Superior temporal gyrus (tissue), 1 donor: Measurements from ENCODE around the gene GALNT9.

Experiments used
- DNase-seq: peaks from one replicate; pipeline ENCODE4 v3.0.0-alpha.2; 2016; ENCODE audit errors: extremely low spot score

The GALNT9 gene

DNA sequence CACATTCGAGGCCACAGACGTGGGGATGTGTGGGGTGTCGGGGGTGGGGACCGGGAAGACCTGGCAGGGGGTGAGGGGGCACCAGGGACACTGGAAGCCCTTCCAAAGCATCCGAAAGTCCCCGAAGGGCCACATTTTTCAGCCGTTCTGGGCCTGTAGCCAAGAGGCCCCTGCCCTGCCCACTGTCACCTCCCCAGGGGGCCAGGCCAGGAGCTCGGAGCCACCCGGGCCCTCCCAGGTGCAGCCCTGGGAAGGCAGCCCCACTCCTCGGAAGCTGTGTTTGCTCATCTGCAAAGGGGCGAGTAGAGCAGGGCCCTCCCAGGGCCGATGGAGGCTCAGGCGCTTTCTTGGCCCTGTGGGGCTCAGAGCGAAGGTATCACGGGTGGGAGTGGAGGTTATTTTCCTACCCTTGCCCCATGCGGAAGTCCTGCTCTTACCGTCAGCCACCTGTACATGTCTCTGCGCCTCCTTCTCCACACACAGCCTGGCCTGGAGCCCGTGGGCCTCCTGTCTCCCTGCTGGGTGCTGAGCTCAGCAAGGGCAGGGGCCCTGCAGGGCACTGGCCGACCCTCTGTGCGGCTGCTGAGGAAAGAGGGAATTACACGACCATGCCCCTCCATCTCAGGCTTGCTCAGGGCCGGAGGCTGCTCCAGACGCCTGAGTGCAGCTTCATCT, 158.0 kb downstream of the GALNT9 start:
- DNase-seq = no peak

DNA sequence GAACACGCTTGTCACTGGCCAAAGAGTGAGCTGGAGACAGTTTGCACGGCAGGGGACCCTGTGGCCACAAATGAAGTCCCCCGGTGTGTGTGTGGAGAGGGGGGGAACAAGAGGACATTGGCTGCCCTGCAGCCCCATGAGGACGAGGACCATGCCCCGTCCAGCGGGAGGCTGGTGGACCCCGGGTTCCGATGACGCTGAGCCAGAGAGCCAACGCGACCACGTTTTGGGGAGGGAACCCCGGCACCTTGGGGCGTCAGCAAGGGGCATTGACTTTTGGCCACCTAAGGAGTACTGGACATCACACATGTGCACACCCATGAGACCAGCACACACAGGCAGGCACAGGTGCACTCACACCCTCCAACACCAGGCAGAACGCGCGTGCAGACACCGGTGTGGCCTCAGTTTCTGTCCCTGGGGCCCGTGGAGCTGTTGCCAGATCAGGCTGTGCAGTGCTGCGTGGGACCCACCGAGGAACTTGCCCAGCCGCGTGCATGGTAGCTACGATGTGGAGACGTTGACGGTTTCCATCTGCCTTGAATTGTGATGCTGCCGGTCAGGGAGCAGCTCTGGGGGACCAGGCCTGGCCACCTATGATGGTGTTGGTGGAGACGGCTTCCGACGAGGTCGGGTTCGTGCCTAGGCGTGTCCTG, 158.6 kb downstream of the GALNT9 start:
- no peak for DNase-seq

DNA sequence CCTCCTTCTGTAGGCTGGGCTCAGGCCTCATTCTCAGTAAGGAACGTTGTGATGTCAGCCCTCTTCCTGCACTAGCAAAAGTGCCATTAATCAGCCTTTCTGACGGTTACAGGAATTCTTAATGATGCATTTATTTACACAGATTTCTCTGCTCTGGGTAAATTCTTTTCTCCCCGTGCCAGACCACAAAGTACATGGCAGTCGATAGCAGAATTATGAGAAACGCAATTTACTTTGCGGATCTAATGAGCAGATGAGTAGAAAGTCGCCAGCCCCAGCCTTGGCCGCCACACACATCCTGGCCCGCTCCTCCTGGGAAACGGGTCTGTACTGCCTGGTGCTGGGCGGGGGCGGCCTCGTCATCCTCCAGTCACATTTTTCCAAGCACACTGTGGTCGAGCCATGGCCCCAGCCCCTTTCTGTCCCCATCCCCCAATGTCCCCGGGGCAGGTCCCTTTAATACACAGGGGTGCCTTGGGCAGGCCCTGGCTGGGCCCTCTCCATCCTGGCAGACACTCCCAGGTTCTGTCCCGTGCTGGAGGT, 159.2 kb downstream of the GALNT9 start:
- DNase-seq = no peak

DNA sequence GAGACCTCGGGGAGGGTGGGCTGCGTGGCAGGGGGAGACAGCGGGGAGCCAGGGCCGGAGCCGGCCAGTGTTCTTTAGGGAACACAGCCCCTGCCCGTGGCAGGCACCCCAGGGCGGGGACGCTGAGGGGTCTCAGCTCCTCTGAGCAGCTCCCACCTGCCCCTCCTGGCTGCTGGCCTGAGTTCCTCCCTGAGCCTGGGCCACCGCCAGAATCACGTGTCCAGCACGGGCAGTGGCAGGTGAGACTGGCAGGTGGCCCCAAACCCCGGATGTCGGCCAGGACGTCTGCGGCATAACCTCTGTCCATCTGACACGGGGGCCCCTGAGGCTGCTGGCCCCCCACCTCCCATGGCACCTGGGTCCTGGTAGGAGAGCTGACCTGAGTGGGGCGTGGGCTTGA, 160.0 kb downstream of the GALNT9 start:
- DNase-seq = no peak

DNA sequence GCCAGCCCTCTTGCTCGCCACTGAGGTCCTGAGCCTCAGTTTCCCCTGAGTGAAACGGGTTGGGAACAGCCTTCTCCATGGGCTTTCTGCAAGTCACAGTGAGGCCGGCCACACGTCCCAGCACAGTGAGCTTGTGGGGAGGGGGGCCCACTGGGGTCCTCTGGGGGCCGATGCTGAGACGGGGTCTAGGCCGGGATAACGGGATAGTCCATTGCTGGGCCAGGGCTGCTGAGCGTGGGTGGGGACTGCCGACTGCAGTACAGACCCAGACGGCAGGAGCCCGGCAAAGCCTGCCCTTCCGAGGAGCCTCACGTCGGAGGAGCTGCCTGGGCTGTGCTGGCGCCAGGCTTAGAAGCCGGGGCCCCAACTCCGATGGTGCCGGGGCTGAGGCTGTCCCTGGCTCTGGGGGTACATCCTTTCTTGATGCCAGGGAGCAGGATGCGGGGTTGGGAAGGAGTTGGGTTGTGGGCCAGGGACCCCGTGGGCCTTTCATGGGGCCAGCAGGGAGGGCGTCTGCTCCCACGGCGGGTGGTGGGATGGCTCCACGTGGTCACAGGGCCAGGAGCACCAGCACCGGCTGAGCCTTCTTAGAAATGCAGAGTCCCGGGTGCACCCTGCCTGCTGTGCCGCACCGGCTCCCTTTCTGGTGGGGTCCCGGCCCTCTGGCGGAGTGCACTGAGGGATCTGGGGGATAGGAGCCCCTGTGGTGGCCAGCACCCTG, 160.9 kb downstream of the GALNT9 start:
- DNase-seq = no peak

DNA sequence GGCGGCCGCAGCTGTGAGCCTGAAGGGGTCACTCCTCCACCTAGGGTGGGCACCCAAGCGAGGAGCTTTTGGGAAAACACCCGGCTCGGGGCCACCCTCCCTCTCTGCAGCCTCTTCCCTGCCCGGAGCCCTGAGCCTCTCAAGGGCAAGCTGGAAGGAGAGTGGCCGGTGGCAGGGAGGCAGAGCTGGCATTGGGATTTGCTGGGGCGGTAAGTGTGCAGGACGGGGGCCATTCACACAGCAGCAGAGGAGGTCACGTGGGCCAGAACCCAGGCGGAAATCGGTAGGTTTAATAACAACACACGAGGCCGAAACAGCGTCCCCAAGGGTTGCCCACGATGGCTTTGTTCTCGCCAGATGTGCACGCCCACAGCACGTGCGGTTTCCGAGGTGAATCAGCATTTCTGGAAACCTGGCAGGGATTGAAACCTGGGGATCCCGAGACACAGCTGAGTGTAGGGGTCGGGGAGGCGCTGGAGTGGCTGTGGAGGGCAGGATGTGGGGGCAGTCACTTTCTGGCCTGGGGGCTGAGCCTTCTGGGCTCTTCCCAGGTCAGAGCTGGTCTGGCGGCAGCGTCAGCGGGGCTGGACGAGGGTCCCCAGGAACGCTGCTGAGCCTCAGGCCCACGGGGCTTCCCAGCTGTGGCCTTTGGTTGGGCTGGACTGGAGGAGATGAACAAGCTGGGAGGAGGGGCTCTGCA, 161.6 kb downstream of the GALNT9 start:
- no peak for DNase-seq

DNA sequence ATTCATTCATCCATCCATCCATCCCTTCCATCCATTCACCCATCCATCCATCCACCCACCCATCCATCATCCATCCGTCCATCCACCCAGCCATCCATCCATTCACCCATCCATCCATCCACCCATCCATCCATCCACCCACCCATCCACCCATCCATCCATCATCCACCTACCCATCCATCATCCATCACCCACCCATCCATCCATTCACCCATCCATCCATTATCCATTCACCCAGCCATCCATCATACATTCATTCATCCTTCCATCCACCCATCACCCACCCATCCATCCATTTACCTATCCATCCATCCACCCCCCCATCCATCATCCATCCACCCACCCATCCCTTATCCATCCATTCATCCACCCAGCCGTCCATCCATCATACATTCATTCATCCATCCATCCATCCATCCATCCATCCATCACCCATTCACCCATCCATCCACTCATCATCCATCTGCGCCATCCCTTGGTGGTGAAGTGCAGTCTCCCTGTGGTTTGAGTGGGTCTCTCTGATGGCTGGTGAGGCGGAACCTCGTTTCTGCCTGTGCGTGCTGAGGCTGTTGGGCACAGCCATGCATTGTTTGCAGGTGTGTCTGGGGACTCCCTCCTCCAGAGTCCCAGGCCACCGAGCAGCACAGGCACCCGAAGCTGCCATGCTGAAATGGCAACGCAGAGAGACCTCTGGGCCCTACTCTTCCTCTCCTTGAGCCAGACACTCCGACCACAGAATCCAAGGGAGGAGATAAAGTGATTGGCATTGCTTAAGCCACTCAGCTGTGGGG, 162.4 kb downstream of the GALNT9 start:
- no peak for DNase-seq

DNA sequence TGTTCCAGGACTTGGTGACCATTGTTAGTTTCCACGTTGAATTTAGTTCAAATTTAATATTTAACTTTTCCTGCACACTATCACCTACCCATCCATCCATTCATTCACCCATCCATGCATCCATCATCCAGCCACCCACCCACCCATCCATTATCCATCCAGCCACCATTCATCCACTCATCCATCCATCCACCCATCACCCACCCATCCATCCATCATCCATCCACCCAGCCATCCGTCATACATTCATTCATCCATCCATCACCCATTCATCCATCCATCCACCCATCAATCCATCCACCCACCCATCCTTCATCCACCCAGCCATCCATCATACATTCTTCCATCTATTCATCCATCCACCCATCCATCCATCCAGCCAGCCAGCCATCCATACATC, 163.3 kb downstream of the GALNT9 start:
- no peak for DNase-seq

DNA sequence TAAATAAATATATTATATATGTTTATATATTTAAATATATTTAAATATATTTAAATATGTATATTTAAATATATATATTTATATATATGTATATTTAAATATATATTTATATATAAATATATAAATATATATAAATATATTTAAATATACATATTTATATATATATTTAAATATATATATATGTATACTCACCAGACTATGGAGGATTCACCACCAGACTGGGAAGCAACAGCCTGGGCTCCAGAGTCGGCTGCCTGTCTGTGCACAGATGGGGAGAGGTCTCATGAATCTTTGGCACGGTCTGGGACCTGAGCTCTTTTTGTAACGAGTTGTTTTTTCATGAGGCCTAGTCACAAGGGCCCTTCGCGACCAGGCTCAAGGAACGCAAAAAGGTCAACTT, 163.8 kb downstream of the GALNT9 start:
- DNase-seq = no peak

DNA sequence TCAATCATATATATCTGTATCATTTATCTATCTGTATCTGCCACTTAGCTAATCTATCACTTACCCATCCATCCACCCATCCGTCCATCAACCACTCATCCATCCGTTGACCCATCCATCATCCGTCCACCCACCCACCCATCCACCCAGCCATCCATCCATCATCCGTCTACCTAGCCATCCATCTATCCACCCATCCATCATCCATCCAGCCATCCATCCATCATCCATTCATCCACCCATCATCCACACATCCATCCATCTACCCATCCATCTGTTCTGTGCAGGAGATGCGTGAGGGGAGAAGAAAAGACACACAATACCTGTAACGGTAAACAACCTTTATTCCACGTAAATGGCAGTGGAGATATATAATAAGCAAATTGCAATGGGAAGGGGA, 165.0 kb downstream of the GALNT9 start:
- DNase-seq = no peak

DNA sequence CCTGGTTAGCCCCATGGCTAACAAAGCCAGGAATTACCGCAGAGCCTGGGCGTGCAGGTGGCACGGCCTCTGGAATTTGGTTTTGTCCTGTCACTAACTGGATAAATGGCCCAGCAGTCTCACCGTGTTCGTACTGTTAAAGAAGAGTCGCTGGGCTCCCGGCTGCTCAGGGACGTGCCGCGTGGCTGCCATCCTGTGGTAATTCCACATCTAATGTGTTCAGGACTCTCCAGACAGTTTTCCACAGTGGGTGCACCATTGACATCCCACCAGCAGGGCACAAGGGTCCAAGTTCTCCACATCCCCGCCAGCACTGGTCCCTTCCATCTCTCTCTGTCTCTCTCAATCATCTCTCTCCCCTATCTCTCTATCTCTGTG, 165.5 kb downstream of the GALNT9 start:
- no peak for DNase-seq

DNA sequence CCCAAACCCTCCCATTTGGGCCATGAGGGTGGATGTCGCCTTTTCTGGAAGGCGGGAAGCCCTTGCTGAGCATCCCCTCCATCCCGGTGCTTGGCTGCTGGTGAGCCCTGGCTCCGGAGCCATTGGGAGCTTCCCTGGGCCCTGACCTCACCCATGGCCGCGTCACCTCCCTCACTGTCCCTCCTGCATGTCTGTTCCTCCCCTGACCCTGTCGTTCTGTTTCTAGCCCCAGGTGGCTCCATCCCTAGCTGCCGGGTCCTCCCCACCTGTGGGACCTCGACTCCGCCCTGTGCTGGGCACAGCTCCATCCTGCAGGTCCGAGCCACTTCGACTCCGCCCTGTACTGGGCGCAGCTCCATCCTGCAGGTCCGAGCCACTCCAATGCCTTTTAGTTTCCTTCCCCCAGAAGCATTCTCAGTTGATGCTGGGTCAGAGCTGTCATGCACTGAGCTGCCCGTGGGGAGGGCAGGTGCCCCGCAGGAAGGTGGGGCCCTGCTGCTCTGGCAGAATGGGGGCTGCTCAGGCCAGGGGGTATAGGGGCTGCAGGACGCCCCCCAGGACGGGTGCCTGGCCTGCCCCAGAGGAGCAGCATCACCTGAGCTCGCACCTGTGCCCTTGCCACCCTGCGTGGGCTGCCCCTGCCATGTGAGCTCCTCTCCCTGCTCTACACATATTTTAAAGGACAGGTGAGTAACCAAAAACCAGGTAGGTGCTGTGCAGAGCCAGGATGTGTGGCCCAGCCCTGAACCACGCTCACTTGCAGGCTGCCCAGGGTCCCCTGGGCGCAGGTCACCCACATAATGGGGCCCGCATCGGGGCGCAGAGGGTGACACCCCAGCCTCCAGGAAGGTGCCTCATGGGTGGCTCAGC, 166.1 kb downstream of the GALNT9 start:
- DNase-seq = no peak

DNA sequence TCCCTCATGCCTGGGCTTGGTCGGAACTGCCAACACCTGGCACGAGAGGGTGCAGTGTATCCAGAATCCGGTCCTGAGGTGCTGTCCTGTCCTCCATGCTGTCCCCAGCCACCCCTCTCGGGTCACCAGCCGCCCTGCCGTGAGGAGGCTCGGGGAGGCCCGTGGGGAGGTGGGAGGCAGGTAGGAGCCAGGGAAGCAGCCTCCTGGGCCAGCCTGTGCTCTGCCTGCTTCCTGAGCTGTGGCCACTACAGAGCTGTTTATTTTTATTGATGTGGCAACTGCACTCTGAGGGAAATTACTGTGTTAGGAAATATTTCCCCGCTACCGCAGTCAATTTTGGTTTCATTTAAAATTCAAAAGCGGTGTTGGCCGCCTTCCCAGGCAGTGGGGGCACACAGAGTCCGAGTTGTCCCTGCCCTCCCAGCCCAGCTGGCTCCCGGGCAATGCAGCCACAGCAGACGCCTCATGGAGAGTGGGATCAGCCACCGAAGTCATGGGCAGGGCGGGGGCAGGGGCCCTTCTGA, 166.8 kb downstream of the GALNT9 start:
- DNase-seq = peak; percentile 25

DNA sequence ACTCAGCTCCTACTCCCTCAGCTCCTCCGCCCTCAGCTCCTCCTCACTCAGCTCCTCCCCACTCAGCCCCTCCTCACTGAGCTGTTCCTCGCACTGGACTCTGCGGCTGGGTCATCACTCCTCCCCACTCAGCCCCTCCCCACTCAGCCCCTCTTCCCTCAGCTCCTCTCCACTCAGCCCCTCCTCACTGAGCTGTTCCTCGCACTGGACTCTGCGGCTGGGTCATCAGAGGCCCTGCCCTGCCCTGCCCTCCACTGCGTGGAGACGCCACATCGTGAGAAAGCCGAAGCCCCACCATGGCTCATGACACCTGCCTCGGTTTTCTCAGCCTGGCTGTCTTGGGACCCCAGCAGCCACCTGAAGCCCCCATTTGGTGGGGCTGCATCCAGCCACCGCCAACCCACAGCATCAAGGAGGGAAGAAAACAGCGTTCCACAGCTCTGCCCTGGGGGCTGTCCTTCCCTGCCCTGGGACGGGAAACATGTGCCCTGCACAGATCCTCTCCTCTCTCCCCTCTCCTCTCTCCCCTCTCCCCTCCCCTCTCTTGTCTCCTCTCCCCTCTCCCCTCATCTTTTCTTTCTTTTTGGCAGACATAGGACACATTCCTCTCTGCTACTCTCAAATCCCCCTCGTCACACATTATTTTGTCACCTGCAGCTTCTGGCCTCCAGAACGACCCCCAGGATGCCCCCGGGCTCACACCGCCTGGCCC, 167.4 kb downstream of the GALNT9 start:
- no peak for DNase-seq

DNA sequence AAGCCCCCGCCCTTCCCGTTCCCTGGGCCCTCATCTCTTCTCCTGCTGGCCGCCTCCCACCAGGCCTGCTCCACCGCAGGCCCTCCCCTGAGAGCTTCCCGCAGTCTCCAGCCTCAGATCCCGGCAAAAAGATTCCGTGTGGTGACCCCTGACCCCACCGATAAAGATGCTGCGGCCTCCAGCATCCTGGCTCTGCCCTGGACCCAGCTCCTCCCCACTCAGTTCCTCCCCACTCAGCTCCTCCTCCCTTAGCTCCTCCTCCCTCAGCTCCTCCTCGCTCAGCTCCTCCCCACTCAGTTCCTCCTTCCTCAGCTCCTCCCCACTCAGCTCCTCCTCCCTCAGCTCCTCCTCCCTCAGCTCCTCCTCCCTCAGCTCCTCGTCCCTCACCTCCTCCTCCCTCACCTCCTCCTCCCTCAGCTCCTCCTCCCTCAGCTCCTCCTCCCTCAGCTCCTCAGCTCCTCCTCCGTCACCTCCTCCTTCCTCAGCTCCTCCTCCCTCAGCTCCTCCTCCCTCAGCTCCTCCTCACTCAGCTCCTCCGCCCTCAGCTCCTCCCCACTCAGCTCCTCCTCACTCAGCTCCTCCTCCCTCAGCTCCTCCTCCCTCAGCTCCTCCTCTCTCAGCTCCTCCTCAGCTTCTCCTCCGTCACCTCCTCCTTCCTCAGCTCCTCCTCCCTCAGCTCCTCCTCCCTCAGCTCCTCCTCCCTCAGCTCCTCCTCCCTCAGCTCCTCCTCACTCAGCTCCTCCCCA, 168.2 kb downstream of the GALNT9 start:
- no peak for DNase-seq

DNA sequence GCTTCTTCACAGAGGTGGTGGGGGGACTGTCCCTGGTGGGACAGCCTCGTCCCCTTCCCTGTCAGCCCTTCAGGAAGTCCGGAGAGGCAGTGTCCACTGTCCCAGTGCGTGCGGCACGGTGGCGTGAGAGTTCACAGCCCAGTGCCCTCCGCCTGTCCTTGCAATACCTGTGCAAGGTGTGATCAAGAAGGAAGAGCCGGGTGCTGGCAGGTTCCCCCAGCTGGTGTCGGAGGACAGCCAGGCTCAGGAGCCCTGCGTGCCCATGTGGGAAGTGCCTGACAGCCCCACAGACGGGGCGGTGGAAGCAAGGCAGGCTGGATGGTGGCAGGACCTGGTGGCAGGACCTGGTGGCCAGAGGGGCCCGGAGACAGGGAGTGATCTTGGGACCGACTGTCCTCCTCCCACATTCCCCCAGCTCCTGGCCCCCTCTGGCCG, 168.8 kb downstream of the GALNT9 start:
- DNase-seq = no peak

DNA sequence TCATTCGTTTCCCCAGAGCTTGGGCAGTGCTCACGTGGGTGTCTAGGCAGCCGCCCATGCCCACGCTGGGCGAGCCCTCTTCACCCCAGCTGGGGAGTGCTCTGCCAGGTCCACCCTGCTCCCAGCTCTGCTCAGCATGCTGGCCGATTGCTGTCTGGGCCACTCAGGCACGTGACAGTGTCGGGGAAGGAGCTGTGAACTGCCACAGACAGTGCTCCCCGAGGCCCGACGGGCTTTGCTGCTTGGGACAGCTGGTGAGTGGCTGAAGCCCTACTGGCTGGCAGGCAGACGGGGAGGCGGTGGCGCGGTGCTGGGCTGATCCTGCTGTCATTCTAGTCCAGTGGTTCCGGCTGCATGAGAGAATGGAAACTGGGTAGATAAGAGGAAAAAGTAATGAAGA, 169.4 kb downstream of the GALNT9 start:
- no peak for DNase-seq

DNA sequence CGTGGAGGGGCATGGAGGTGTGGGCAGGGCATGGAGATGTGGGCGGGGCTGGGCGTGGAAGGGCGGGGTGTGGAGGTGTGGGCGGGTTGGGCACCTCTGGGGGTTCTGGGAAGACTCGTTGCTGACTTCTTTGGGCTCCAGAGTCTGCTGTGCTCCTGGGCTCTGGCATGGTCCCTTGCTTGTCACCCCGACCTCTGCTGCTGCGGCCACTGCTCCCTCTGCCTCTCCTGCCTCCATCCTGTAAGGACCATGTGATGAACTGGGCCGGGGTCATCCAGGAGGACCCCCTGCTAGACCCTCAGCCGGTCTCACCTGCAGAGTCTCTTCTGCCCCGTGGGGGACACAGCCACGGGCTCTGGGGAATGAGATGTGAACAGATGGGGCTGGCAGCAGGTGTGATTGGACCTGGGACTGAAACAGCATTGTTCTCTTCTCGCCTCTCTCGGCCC, 169.8 kb downstream of the GALNT9 start:
- no peak for DNase-seq
